GM03348 (cell line): ENCODE measurements around the gene ECE2.

Source experiments
- DNase-seq: peaks from one replicate; pipeline ENCODE4 v3.0.0; 2012; ENCODE audit warnings: low spot score

The ECE2 gene

GRCh38 chr3:184314700-184315542 lies 39.1 kb downstream of the ECE2 start:
- peak; percentile 94 for DNase-seq

DNA sequence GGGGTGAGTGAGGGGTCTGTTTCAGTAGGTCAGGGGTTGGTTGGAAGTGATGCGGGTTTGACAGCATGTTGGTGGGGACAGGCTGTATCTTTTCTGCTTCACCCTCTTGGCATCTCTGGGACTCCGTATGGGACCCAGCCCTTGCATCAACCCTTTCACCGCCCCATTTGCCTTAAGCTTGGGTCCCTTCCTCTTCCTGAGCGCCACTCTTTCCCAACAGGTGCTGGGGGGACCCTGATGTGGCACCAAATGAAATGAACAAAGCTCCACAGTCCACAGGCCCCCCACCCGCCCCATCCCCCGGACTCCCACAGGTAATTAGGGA lies 39.7 kb downstream of the ECE2 start:
- no peak for DNase-seq

DNA sequence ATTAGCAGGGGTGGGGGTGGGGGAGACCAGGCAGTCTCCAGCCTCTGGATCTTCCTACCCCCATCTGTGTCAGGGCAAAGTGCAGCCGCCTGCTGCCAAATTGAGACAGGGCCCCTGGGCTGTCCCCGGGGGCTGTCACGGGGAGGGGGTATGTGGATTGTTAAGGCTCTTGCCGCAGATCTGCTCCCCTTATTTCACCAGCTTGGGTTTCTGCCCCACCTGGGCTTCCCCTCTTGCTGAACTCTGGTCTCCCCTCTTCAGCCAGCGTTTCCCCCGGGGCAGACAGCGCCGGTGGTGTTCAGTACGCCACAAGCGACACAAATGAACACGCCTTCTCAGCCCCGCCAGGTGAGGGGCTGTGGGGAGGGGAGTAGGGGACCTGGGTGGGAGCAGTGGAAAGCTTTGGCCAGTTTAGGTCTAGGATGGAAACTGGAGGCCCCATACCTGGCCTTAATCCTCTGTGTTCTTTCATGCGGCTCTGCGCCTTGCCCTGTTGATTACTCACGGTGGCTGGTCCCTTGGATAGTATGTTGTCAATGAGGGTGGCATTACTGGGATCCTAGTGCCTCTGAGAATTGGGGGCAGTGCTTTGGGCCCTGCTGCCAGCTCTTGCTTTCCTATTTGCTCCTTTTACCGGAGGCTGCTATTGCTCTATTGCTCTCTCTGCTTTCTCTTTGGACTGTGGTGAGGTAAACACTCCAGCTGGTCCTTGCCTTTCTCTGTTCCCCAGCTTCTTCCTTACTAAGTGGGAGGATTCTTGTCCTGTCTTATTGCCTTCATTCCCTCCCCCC lies 40.2 kb downstream of the ECE2 start:
- no peak for DNase-seq

- no peak for DNase-seq
Observed at GRCh38 chr3:184316792-184317191, 41.0 kb downstream of the ECE2 start.

GRCh38 chr3:184317201-184317600 lies 41.4 kb downstream of the ECE2 start:
- no peak for DNase-seq

DNA sequence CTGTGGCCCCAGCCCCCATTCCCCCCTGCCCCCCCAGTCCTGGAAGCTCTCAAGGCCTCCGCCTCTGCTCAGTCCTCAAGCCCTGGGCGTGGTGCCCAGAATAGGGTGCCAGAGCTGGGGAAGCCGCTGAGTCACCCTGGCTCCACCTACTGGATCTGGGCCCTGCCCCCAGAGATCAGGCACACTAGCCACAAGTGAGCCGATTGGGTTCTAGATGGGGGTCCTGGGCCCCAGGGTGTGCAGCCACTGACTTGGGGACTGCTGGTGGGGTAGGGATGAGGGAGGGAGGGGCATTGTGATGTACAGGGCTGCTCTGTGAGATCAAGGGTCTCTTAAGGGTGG lies 44.3 kb downstream of the ECE2 start:
- peak; percentile 97 for DNase-seq

DNA sequence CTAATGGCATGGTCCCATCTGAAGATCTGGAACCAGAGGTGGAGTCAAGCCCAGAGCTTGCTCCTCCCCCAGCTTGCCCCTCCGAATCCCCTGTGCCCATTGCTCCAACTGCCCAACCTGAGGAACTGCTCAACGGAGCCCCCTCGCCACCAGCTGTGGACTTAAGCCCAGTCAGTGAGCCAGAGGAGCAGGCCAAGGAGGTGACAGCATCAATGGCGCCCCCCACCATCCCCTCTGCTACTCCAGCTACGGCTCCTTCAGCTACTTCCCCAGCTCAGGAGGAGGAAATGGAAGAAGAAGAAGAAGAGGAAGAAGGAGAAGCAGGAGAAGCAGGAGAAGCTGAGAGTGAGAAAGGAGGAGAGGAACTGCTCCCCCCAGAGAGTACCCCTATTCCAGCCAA lies 45.8 kb downstream of the ECE2 start:
- no peak for DNase-seq

DNA sequence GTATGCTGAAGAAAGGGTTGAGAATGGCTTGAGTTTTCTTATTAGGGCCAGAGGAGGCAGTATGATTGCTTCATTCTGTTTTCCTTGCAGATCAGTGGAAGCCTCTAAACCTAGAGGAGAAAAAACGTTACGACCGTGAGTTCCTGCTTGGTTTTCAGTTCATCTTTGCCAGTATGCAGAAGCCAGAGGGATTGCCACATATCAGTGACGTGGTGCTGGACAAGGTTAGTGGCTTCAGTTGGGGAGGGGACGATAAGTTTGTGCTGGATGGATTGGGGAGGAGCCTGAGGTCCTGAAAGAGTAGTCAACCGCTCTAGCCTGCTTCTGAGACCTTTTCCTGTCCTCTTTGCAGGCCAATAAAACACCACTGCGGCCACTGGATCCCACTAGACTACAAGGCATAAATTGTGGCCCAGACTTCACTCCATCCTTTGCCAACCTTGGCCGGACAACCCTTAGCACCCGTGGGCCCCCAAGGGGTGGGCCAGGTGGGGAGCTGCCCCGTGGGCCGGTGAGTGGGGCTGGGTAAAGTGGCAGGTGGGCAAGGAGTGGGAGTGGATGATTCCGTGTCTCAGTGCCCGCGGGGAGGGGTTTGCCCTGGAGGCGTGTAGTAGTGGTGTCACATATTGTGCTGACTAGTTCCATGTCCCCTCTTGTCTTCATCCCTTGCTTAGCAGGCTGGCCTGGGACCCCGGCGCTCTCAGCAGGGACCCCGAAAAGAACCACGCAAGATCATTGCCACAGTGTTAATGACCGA lies 47.1 kb downstream of the ECE2 start:
- DNase-seq, result no peak

- DNase-seq, result no peak
Observed at GRCh38 chr3:184323696-184324095, 47.9 kb downstream of the ECE2 start.

- DNase-seq, result no peak
Observed at GRCh38 chr3:184325269-184325668, 49.4 kb downstream of the ECE2 start.

DNA sequence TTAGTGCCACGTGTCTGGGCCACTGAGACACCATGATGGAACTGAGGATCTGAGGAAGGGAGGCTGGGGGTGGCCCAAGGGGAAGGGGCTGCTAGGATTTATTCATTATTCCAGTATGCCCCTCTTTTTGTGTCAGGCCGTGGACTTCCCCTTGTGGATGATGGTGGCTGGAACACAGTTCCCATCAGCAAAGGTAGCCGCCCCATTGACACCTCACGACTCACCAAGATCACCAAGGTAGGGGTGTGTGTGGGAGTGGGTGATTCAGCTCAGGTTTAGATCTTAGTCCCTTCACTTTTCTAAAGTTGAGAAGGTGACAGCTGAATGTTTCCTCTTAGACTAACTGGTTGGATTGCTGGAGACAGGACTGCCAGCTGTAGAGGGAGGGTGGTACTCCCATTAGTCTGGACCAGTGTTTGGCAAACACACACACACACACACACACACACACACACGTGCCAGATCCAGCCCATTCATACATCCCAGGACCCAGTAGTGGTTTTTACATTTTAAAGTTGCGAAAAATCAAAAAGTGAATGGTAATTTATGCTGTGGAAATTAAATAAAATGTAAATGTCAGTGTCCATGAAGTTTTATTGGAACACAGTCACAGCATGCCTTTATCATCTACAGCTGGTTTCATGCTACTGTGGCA lies 50.0 kb downstream of the ECE2 start:
- no peak for DNase-seq

DNA sequence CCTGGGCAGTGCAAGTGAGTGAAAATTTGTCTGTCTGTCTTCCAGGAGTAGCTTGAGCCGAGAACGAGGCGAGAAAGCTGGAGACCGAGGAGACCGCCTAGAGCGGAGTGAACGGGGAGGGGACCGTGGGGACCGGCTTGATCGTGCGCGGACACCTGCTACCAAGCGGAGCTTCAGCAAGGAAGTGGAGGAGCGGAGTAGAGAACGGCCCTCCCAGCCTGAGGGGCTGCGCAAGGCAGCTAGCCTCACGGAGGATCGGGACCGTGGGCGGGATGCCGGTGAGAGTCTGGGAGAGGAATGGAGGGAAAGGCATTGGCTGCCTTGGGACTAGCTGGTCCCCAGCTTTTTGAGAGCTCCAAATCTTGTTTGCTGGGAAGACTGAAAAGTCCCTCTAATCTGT lies 51.3 kb downstream of the ECE2 start:
- DNase-seq, result no peak

- no peak for DNase-seq
Observed at GRCh38 chr3:184328516-184328915, 52.7 kb downstream of the ECE2 start.

- peak; percentile 67 for DNase-seq
Observed at GRCh38 chr3:184332370-184333090, 56.7 kb downstream of the ECE2 start.

DNA sequence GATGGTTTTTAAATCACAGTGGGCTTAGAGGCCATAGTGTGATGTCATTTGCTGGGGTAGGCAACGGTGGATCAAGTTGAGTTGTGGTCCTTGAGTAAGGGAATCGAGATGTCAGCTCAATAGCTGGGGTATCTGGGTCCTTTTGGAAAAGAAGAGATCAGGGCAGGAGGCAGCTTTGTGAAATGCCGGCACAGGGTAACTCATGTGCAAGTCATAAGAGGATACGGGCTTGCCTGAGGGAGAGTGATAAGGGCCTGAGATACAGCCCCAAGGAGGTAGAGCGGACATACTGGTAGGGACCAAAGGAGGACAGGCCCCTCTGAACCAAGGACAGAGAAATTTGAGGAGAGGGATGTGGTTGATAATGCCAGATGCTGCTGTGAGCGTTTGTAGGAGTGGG lies 57.4 kb downstream of the ECE2 start:
- DNase-seq, result no peak

GRCh38 chr3:184333700-184334099 lies 57.9 kb downstream of the ECE2 start:
- DNase-seq, result no peak

GRCh38 chr3:184334470-184335158 lies 58.8 kb downstream of the ECE2 start:
- DNase-seq, result no peak

DNA sequence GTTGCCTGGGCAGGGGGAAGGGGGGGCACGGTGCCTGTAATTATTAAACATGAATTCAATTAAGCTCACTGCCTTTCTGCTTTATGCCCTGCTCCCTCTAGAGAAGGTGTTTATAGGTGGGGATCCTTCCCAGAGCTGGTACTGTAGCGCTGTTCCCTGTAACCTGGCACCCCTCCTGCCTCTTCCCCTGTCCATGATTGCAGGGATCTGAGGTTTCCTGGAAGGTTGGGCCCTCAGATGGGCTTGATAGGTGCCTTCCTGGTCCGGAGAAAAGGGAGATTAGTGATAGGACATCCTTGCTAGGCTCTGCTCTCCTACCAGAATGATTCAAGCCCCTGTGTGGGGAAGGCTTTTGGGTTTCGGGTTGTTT lies 59.5 kb downstream of the ECE2 start:
- no peak for DNase-seq

DNA sequence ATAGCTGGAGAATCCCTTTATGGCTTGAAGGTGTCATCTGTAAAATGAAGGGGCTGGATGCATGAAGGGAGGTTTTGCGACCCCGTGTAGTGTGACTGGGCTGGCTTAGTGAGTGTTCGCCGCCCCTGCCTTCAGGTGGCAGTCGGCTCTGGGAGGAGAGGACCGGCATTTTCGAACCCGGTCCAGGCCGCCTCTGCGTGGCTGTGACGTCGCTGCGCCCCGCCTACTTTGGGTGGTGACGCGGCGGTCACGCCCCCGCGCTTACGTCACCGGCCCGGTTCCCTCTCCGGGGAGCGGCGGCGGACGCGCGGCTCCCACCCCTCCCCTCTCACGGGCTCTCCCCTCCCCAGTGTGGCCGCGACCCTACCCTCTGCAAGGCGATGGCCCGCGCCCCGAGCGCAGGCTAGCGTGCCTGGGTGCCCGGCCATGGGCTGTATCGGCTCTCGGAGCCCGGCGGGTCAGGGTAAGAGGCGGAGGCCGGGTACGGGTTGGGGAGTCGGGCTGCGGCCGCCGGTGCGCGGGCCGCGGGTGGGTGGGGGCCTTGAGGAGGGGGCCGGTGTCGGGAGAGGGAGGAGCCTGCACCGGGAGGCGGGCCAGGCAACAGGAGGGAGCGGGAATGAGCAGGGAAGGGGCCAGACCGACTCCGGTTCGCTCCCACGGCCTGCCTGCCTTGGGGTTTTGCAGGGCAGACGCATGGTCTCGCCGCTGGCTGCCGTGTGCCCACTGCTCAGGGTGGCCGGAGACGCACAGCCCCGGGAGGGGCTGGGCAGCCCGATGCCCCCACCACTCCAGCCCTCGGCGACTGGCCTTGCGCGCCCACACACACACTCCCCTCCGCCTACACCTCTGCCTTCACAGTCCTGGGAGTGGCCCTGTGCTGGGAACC lies 60.1 kb downstream of the ECE2 start:
- DNase-seq, result peak; percentile 92
